ENCODE results near the gene TLL2. TPM values are rescaled to one million over a fixed set of nuclear protein-coding genes. Genes with fewer than 3 reads are reported as not detected.
A peak's percentile ranks its signal among the peaks of the same experiment; 100 is the strongest.

Gene TLL2
- total and polyA plus RNA-seq, 3 donors from 2014 or later, result 0.39 to 0.68 (median 0.67) TPM

DNA sequence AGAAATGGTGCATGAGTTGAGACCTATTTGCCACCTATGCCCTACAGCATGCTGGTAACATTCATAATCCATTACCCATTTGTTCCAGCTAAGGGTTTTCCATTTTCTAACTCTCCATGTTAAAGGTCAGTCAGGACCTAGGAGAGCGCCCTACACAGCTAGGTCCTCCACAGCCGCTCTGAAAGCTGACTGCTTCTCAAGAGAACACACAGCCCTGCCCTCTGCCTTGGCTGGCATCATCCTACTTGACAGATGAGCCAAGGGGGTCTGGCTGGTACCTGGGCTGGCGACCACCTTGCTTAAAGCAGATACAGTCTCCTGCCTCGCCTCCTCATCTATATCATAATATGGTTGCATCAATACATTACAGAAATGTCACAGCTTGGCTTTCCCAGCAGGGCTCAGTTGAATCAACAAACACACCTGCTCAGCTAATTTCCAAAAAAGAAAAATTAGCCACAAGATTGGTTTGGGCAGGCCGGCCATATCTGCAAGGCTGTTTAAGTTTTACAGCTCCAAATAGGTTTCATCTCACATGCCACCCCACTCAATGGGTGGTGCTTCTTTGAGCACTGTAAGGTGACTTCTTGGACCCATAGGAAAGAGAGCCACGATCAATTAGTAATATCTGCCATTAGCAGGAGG, 17.3 kb downstream of the TLL2 start:
- intact Hi-C loops (cut with DNase I; ENCODE audit: low total_unique reads), result no loop called here
- 73 to 74% methylated on average over 5 to 6 of the region's 6 CpGs for WGBS, 2 donors
- TF ChIP-seq POLR2A (IDR thresholded peaks at IDR 0.05), result no peak
- TF ChIP-seq, protein P1, sequence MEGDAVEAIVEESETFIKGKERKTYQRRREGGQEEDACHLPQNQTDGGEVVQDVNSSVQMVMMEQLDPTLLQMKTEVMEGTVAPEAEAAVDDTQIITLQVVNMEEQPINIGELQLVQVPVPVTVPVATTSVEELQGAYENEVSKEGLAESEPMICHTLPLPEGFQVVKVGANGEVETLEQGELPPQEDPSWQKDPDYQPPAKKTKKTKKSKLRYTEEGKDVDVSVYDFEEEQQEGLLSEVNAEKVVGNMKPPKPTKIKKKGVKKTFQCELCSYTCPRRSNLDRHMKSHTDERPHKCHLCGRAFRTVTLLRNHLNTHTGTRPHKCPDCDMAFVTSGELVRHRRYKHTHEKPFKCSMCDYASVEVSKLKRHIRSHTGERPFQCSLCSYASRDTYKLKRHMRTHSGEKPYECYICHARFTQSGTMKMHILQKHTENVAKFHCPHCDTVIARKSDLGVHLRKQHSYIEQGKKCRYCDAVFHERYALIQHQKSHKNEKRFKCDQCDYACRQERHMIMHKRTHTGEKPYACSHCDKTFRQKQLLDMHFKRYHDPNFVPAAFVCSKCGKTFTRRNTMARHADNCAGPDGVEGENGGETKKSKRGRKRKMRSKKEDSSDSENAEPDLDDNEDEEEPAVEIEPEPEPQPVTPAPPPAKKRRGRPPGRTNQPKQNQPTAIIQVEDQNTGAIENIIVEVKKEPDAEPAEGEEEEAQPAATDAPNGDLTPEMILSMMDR (IDR thresholded peaks at IDR 0.05), result no peak
- no peaks in the 10 kb centered on the region for H3K9me3 ChIP-seq
- no peaks in the 10 kb centered on the region for H3K27me3 ChIP-seq
- DNase-seq, result peak; percentile 18
- no peaks in the 10 kb centered on the region for H3K36me3 ChIP-seq (ENCODE audit: low read depth, missing control alignments)
- no peaks in the 10 kb centered on the region for H3K4me1 ChIP-seq
- H3K27ac ChIP-seq, result no peak overlapping the region
- no peak overlapping the region for H3K4me3 ChIP-seq

DNA sequence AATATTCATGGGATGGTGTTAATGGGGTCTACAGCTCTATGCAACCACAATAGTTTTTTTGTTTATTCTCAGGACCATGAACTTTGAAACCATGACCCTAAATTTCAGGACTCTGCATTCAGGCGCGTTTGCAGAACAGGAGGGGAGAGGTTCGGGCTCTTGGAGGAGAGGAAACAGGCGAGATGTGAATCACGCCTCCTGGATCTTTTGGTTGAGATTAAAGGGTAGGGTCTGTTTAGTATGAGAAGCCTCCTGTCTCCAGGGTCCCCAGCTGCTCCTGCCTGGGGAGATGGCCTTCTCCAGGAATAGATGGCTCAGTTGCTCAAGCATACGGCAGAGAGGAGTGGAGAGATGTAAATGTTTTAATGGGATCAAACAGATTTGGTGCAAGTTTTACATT, 18.2 kb downstream of the TLL2 start:
- H3K27me3 ChIP-seq, result no peaks in the 10 kb centered on the region
- H3K4me1 ChIP-seq, result no peaks in the 10 kb centered on the region
- no peak for DNase-seq
- H3K9me3 ChIP-seq, result no peaks in the 10 kb centered on the region
- intact Hi-C loops (cut with DNase I; ENCODE audit: low total_unique reads), result no loop called here
- TF ChIP-seq POLR2A (IDR thresholded peaks at IDR 0.05), result no peak
- TF ChIP-seq, protein P1 (IDR thresholded peaks at IDR 0.05), result no peak
- H3K4me3 ChIP-seq, result no peak overlapping the region
- no peaks in the 10 kb centered on the region for H3K36me3 ChIP-seq (ENCODE audit: low read depth, missing control alignments)
- WGBS, 2 donors, result 87 to 93% methylated on average over 6 of the region's 6 CpGs
- no peak overlapping the region for H3K27ac ChIP-seq

DNA sequence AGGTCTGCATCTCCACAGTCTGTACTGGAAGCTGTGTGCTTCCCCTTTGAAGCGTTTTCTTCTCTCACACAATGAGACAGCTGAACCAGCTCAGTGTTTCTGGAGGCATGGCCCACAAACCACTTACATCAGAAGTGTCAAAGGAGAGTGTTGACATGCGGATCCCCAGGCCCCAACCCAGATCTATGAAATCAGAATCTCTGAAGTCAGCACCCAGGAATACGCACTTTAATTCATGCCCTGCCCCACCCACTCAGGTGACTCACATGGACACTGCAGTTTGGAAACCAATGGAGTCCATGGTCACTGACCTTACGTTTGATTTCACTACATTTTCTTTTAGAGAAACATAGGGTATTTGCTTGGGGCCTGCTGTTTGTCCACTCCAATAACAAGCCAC, 19.0 kb downstream of the TLL2 start:
- no peak for TF ChIP-seq POLR2A (IDR thresholded peaks at IDR 0.05)
- TF ChIP-seq, protein P1 (IDR thresholded peaks at IDR 0.05), result no peak
- H3K36me3 ChIP-seq (ENCODE audit: low read depth, missing control alignments), result no peaks in the 10 kb centered on the region
- no peaks in the 10 kb centered on the region for H3K9me3 ChIP-seq
- no peak for DNase-seq
- no peak overlapping the region for H3K4me3 ChIP-seq
- no peak overlapping the region for H3K27ac ChIP-seq
- no peaks in the 10 kb centered on the region for H3K4me1 ChIP-seq
- WGBS, 2 donors, result 92 to 96% methylated on average over 4 of the region's 4 CpGs
- intact Hi-C loops (cut with DNase I; ENCODE audit: low total_unique reads), result no loop called here
- H3K27me3 ChIP-seq, result no peaks in the 10 kb centered on the region

DNA sequence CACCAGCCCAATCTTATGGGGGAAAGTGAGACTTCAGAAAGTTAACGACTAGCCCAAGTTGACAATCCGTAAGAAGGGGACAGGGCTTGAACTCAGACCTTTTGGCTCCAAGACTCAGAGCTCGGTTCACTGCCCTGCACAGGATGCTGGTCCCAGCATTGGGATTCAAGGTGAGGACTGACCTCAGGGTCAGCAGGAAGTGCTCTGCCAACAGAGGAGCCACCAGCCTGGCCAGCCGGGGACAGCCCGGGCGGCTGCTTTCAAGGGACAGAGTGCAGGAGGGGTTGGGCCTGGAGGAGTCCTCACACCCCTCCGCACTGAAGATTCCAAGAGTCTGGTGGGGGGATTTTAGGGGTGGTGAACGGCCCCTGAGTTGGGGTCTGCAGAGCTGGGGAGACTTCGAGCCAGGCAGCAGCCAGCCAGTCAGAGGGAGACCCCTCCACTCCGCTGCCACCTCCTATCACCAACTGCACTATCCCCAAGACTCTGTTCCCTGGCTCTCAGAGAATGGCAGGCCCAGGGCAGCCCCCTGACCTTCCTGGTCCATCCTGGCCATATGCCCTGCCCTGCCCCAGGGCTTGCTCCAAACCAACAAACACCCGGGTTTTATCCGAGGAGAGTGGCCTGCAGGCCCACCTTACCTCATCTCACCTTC, 19.7 kb downstream of the TLL2 start:
- no peak for DNase-seq
- H3K4me1 ChIP-seq, result no peaks in the 10 kb centered on the region
- no peak overlapping the region for H3K27ac ChIP-seq
- intact Hi-C loops (cut with DNase I; ENCODE audit: low total_unique reads), result no loop called here
- no peaks in the 10 kb centered on the region for H3K27me3 ChIP-seq
- H3K9me3 ChIP-seq, result no peaks in the 10 kb centered on the region
- TF ChIP-seq POLR2A (IDR thresholded peaks at IDR 0.05), result no peak
- TF ChIP-seq, protein P1 (IDR thresholded peaks at IDR 0.05), result no peak
- WGBS, 2 donors, result 88 to 94% methylated on average over 8 to 12 of the region's 12 CpGs
- no peak overlapping the region for H3K4me3 ChIP-seq
- H3K36me3 ChIP-seq (ENCODE audit: low read depth, missing control alignments), result no peaks in the 10 kb centered on the region

DNA sequence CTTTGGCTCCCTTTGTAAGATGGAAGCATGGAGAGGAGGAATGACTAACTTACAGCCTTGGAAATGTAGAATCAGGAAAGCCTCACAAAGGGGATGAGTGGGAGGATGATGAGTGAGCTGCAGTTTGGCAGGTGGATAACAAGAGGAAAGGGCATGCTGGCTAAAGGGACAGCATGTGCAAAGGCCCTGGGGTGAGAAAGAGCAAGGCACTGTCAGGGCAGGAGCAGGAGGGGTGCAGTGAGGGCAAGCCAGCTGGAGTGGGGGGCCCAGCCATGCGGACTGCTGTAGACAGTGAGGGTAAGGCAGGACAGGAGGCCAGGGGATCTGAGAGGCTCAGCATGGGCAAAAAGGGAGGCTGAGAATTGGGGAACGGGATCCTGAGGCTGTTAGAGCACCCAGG, 20.5 kb downstream of the TLL2 start:
- no peak for DNase-seq
- H3K27me3 ChIP-seq, result no peaks in the 10 kb centered on the region
- H3K9me3 ChIP-seq, result no peaks in the 10 kb centered on the region
- 89 to 96% methylated on average over 2 of the region's 2 CpGs for WGBS, 2 donors
- no peak overlapping the region for H3K4me3 ChIP-seq
- no peaks in the 10 kb centered on the region for H3K36me3 ChIP-seq (ENCODE audit: low read depth, missing control alignments)
- no peaks in the 10 kb centered on the region for H3K4me1 ChIP-seq
- H3K27ac ChIP-seq, result no peak overlapping the region
- intact Hi-C loops (cut with DNase I; ENCODE audit: low total_unique reads), result no loop called here
- TF ChIP-seq, protein P1 (IDR thresholded peaks at IDR 0.05), result no peak
- TF ChIP-seq POLR2A (IDR thresholded peaks at IDR 0.05), result no peak
